ENCODE results near the gene RNU6-9.

RNU6-9 gene

DNA sequence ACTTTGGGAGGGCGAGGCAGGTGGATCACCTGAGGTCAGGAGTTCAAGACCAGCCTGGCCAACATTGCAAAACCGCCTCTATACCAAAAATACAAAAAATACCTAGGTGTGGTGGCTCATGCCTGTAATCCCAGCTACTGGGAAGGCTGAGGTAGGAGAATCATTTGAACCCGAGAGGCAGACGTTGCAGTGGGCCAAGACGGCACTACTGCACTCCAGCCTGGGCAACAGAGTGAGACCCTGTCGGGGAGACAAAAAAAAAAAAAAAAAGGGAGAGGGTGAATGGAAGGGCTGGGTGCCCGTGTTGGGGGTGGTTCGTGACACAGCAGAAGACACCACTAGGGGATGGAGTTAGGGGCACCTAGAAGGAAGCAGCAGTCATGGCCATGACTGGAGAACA is 23.0 kb upstream of the RNU6-9 start:
- TF ChIP-seq, protein P1, sequence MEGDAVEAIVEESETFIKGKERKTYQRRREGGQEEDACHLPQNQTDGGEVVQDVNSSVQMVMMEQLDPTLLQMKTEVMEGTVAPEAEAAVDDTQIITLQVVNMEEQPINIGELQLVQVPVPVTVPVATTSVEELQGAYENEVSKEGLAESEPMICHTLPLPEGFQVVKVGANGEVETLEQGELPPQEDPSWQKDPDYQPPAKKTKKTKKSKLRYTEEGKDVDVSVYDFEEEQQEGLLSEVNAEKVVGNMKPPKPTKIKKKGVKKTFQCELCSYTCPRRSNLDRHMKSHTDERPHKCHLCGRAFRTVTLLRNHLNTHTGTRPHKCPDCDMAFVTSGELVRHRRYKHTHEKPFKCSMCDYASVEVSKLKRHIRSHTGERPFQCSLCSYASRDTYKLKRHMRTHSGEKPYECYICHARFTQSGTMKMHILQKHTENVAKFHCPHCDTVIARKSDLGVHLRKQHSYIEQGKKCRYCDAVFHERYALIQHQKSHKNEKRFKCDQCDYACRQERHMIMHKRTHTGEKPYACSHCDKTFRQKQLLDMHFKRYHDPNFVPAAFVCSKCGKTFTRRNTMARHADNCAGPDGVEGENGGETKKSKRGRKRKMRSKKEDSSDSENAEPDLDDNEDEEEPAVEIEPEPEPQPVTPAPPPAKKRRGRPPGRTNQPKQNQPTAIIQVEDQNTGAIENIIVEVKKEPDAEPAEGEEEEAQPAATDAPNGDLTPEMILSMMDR (IDR thresholded peaks at IDR 0.05; ENCODE audit: low read depth, low read length): no peak
- H3K4me3 ChIP-seq (ENCODE audit: low read depth, low read length): no peak overlapping the region

DNA sequence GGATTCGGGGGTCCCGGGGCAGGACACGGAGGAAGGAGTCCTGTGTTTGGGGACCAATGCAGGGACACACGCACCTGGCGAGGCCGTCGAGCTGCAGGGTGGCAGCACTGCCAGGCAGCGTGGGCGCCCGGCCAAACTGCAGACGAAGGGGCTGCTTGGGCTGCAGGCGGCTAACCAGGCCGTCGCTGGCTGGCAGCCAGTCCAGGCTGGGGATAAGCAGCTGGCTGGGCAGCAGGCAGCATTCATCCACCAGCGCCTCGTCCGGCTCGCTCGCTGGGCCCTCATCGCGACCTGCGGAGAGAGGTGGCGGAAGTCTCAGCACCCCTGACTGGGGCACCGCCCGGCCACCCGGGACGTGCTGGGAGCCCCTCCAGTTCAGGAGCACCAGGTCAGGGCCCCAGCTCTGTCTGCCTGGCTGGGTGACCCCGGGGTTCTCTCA is 22.3 kb upstream of the RNU6-9 start:
- H3K4me3 ChIP-seq (ENCODE audit: low read depth, low read length): no peak overlapping the region
- TF ChIP-seq, protein P1 (IDR thresholded peaks at IDR 0.05; ENCODE audit: low read depth, low read length): no peak

DNA sequence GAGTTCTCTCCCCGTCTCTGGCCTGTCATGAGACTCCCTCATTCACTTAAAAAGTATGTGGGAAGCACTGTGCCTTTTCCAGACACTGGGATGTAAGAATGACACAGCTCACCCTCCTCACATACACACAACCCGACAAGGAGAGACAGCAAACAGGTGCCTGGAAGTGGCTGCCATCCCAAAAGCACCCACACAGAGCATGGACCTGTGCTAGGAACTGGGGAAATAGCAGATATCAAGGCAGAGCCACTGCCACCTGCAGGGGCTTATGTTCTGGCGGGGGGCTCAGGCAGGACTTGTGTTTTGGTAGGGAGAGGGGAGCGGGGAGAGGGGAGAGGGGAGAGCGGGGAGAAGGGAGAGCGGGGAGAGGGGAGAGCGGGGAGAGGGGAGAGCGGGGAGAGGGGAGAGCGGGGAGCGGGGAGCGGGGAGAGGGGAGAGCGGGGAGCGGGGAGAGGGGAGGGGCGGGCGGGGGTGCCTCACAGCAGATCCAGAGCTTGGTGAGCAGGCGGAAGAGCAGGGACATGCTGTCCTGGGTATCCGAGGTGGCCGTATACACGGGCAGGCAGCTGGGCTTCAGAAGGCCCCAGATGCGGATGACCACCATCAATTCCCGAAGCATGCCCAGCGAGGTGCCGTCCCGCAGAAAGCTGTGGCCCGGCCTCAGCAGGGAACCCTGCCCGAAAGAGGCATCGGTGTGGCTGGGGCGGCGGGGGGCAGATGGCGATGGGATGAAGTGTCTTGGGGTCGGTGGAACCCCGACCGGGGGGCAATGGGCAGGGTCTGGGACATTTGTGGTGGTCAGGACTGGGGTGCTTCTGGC is 21.6 kb upstream of the RNU6-9 start:
- TF ChIP-seq, protein P1 (IDR thresholded peaks at IDR 0.05; ENCODE audit: low read depth, low read length): no peak
- no peak overlapping the region for H3K4me3 ChIP-seq (ENCODE audit: low read depth, low read length)

DNA sequence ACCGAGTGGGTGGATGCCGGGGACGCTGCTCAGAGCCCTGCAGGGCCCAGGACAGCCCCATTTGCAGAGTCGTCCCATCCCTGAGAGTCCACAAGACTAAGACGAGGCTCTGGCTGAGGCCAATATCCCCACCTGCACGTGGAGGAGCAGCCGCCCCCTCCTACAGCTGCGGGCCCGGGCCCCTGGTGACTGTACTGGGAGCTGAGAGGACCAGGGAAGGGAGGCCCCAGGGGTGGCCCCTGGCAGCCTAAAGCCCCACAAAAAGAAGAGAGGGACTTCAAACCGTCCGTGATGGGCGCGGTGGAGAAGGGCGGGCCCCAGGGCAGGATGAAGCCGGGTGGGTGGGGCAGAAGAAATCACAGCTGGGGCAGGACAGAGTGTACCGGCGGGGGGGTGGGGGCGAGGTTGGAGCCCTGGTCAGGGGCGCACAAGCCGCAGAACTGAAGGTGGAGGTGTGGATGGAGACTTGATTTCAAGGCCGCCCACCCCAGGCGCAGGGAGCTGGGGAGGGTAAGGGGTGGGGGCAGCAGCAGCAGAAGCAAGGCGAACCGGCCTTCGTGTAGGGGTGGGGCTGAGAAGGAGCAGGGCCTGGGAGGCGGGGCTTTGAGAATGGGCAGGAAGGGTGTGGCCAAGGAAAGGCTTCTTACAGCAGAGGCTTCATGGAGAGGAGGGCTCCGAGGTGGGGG is 20.9 kb upstream of the RNU6-9 start:
- TF ChIP-seq, protein P1 (IDR thresholded peaks at IDR 0.05; ENCODE audit: low read depth, low read length): no peak
- H3K4me3 ChIP-seq (ENCODE audit: low read depth, low read length): no peak overlapping the region

DNA sequence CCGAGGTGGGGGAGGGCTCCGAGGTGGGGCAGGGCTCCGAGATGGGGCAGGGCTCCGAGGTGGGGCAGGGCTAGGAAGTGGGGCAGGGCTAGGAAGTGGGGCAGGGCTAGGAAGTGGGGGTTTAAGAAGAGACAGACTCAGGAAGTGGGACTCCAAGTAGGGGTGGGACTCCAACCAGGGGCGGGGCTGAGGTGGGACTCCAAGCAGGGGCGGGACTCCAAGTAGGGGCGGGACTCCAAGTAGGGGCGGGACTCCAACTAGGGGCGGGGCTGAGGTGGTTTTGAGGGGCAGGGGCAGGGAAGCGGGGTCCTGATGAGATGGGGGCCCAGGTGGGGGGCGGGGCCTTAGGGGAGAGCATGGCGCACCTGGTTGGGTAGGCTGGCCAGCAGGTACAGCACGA is 20.2 kb upstream of the RNU6-9 start:
- no peak overlapping the region for H3K4me3 ChIP-seq (ENCODE audit: low read depth, low read length)

DNA sequence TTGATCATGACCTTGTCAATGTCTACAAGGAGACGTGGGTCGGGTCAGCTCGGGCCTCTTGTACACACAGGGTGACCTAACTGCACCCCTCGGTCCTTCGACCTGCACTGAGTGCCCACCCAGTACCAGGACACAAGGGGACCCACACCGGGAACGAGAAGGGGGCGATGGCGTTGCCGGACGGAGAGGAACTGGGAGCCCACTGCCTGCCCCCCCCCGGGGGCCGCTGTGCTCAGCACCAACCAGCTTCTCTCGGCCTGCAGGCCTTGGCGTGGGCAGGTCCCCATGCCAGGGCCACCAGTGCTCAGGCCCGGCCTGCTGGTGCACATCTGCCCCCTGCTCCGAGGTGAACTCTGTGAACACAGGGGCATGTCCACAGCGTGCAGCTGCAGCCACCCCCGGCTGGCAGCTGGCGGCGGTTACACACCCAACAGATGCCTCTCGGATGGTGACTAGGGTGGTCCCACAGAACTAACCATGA is 19.7 kb upstream of the RNU6-9 start:
- no peak overlapping the region for H3K4me3 ChIP-seq (ENCODE audit: low read depth, low read length)
- TF ChIP-seq, protein P1 (IDR thresholded peaks at IDR 0.05; ENCODE audit: low read depth, low read length): no peak

More for the DNA sequence above, 20.2 kb upstream of the RNU6-9 start:
- TF ChIP-seq, protein P1 (IDR thresholded peaks at IDR 0.05; ENCODE audit: low read depth, low read length): no peak

Measured in WI38 (cell line).